Ishikawa (cell line): ENCODE measurements around the gene ALPL.

ENCODE experiments used
- CEBPB ChIP-seq: IDR thresholded peaks from 2 replicates; pipeline ENCODE4 v1.6.1; 2012
- CREB1 ChIP-seq: IDR thresholded peaks from 2 replicates; pipeline ENCODE4 v1.6.1; 2012; ENCODE audit warnings: low read depth
- EGR1 ChIP-seq: IDR thresholded peaks from 2 replicates; pipeline ENCODE4 v1.6.1; 2012
- EP300 ChIP-seq: IDR thresholded peaks from 2 replicates; pipeline ENCODE4 v1.6.1; 2012; ENCODE audit warnings: borderline replicate concordance
- FOXM1 ChIP-seq: IDR thresholded peaks from 2 replicates; pipeline ENCODE4 v1.6.1; 2012; ENCODE audit warnings: low read depth, borderline replicate concordance
- MAX ChIP-seq: IDR thresholded peaks from 2 replicates; pipeline ENCODE4 v1.6.1; 2012
- NFIC ChIP-seq: IDR thresholded peaks from 2 replicates; pipeline ENCODE4 v1.6.1; 2012
- RAD21 ChIP-seq: IDR thresholded peaks from 2 replicates; pipeline ENCODE4 v1.6.1; 2012; ENCODE audit warnings: low read depth
- REST ChIP-seq: IDR thresholded peaks from 2 replicates; pipeline ENCODE4 v1.6.1; 2012; ENCODE audit warnings: low read depth, mild to moderate bottlenecking
- TAF1 ChIP-seq: IDR thresholded peaks from 2 replicates; pipeline ENCODE4 v1.6.1; 2012; ENCODE audit warnings: low read depth, mild to moderate bottlenecking
- TCF12 ChIP-seq: IDR thresholded peaks from 2 replicates; pipeline ENCODE4 v1.6.1; 2012; ENCODE audit warnings: low read depth
- TEAD4 ChIP-seq: IDR thresholded peaks from 2 replicates; pipeline ENCODE4 v1.6.1; 2012
- USF1 ChIP-seq: IDR thresholded peaks from 2 replicates; pipeline ENCODE4 v1.6.1; 2012
- YY1 ChIP-seq: IDR thresholded peaks from 2 replicates; pipeline ENCODE4 v1.6.1; 2012; ENCODE audit warnings: low read depth
- ZBTB7A ChIP-seq: IDR thresholded peaks from 2 replicates; pipeline ENCODE4 v1.6.1; 2012; ENCODE audit warnings: low read depth

The ALPL gene

GRCh38 chr1:21526441-21526840, 17.2 kb downstream of the ALPL start:
- TF ChIP-seq MAX (no peak), EGR1 (no peak), NFIC (no peak), FOXM1 (no peak), TAF1 (no peak), REST (no peak), CREB1 (no peak), EP300 (no peak), TCF12 (no peak), CEBPB (no peak), ZBTB7A (no peak), TEAD4 (no peak), RAD21 (no peak), YY1 (no peak), USF1 (no peak)

- no peak for TF ChIP-seq EGR1
- TF ChIP-seq YY1: no peak
- TF ChIP-seq RAD21: no peak
- TF ChIP-seq FOXM1: no peak
- TF ChIP-seq ZBTB7A: no peak
- no peak for TF ChIP-seq TCF12
- TF ChIP-seq NFIC: no peak
- no peak for TF ChIP-seq TAF1
- no peak for TF ChIP-seq MAX
- TF ChIP-seq USF1: no peak
- no peak for TF ChIP-seq TEAD4
- no peak for TF ChIP-seq EP300
- TF ChIP-seq REST: no peak
- TF ChIP-seq CEBPB: no peak
- TF ChIP-seq CREB1: no peak
Observed at GRCh38 chr1:21530368-21531016, 21.3 kb downstream of the ALPL start.

- TF ChIP-seq EGR1 (no peak), ZBTB7A (no peak), RAD21 (no peak), TAF1 (no peak), MAX (no peak), FOXM1 (no peak), YY1 (no peak), TEAD4 (no peak), USF1 (no peak), NFIC (no peak), CREB1 (no peak), TCF12 (no peak), CEBPB (no peak), EP300 (no peak), REST (no peak)
Observed at GRCh38 chr1:21531241-21531640, 22.0 kb downstream of the ALPL start.

GRCh38 chr1:21532496-21532895, 23.3 kb downstream of the ALPL start:
- TF ChIP-seq EP300: no peak
- no peak for TF ChIP-seq TEAD4
- no peak for TF ChIP-seq MAX
- no peak for TF ChIP-seq USF1
- no peak for TF ChIP-seq TAF1
- TF ChIP-seq FOXM1: no peak
